Measurements from ENCODE around the gene AUTS2. TPM values are rescaled to one million over a fixed set of nuclear protein-coding genes. Genes with fewer than 3 reads are reported as not detected.

AUTS2 gene
- total and polyA plus RNA-seq, 10 of the 15 experiments (the other 5 are each of a cell fraction or from before 2014, with no cell fraction given): 6.4 to 55.6 (median 21.6) TPM

DNA sequence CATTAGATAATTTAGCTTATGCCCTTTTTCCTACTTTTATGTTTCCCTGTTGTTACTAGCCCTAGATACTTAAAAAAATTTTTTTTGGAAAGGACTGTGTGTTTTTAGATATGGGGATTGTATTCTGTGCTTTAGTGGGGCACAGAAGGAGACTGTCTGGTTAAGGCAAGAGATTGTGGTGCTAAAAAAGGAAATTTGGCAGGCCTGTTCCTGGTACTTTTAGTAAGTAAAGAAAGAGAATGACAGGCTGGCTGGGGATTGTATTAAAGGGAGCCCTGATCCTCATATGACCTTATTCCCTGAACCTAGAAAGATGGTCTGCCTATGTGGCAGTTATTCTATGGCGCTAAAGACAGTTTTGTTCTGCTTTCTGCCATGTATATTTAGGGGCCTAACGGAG, 74.8 kb downstream of the AUTS2 start:
- no peak overlapping the region for H3K9ac ChIP-seq (ENCODE audit: control insufficient read depth, insufficient read depth, low read length)
- no peak overlapping the region for H2AFZ ChIP-seq (ENCODE audit: control insufficient read depth, low read depth, low read length)
- TF ChIP-seq, protein P1, sequence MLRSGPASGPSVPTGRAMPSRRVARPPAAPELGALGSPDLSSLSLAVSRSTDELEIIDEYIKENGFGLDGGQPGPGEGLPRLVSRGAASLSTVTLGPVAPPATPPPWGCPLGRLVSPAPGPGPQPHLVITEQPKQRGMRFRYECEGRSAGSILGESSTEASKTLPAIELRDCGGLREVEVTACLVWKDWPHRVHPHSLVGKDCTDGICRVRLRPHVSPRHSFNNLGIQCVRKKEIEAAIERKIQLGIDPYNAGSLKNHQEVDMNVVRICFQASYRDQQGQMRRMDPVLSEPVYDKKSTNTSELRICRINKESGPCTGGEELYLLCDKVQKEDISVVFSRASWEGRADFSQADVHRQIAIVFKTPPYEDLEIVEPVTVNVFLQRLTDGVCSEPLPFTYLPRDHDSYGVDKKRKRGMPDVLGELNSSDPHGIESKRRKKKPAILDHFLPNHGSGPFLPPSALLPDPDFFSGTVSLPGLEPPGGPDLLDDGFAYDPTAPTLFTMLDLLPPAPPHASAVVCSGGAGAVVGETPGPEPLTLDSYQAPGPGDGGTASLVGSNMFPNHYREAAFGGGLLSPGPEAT (IDR thresholded peaks at IDR 0.05; ENCODE audit: low read depth): no peak
- TF ChIP-seq BMI1 (IDR thresholded peaks at IDR 0.05; ENCODE audit: borderline replicate concordance) (no peak), NFXL1 (IDR thresholded peaks at IDR 0.05; ENCODE audit: borderline replicate concordance) (no peak)
- TF ChIP-seq, protein P2, sequence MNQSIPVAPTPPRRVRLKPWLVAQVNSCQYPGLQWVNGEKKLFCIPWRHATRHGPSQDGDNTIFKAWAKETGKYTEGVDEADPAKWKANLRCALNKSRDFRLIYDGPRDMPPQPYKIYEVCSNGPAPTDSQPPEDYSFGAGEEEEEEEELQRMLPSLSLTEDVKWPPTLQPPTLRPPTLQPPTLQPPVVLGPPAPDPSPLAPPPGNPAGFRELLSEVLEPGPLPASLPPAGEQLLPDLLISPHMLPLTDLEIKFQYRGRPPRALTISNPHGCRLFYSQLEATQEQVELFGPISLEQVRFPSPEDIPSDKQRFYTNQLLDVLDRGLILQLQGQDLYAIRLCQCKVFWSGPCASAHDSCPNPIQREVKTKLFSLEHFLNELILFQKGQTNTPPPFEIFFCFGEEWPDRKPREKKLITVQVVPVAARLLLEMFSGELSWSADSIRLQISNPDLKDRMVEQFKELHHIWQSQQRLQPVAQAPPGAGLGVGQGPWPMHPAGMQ (IDR thresholded peaks at IDR 0.05; ENCODE audit: borderline replicate concordance): no peak
- TF ChIP-seq, protein P3, sequence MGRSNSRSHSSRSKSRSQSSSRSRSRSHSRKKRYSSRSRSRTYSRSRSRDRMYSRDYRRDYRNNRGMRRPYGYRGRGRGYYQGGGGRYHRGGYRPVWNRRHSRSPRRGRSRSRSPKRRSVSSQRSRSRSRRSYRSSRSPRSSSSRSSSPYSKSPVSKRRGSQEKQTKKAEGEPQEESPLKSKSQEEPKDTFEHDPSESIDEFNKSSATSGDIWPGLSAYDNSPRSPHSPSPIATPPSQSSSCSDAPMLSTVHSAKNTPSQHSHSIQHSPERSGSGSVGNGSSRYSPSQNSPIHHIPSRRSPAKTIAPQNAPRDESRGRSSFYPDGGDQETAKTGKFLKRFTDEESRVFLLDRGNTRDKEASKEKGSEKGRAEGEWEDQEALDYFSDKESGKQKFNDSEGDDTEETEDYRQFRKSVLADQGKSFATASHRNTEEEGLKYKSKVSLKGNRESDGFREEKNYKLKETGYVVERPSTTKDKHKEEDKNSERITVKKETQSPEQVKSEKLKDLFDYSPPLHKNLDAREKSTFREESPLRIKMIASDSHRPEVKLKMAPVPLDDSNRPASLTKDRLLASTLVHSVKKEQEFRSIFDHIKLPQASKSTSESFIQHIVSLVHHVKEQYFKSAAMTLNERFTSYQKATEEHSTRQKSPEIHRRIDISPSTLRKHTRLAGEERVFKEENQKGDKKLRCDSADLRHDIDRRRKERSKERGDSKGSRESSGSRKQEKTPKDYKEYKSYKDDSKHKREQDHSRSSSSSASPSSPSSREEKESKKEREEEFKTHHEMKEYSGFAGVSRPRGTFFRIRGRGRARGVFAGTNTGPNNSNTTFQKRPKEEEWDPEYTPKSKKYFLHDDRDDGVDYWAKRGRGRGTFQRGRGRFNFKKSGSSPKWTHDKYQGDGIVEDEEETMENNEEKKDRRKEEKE (IDR thresholded peaks at IDR 0.05): no peak
- BruUV-seq (replicated peaks): no TSS peak
- in situ Hi-C loops (cut with MboI) (no loop called here), intact Hi-C loops (cut with micrococcal nuclease; ENCODE audit: unreplicated experiment) (loop anchor here (10.0 kb wide), 1 partner anchor 1022 kb away; no protein-coding TSS in a partner anchor)
- peaks cover 47% of the 10 kb centered on the region for H3K4me1 ChIP-seq (ENCODE audit: control insufficient read depth, insufficient read depth, low read length)
- H3K4me3 ChIP-seq: no peak overlapping the region
- DNase-seq (ENCODE audit: low read depth, low spot score) (no peak), FAIRE-seq (no peak), ATAC-seq (no peak)
- RAD21 ChIA-PET (ENCODE audit: unreplicated experiment): interaction anchor here (0.8 to 1.4 kb wide), 4 partner anchors 9 to 20 kb away, joined by 3 to 5 read pairs (median 4); no protein-coding TSS in a partner anchor
- no peak overlapping the region for H3K4me2 ChIP-seq (ENCODE audit: control insufficient read depth, insufficient read depth)
- peaks cover 13% of the 10 kb centered on the region for H3K79me2 ChIP-seq (ENCODE audit: control insufficient read depth, insufficient read depth, low read length)
- CTCF ChIA-PET: interaction anchor here (0.7 kb wide), 1 partner anchor 10 kb away, joined by 3 read pairs; no protein-coding TSS in a partner anchor
- SMC1A ChIA-PET (ENCODE audit: uncharacterized antibody, unreplicated experiment): interaction anchor here (0.8 to 2.2 kb wide), 8 partner anchors 11 to 73 kb away, joined by 3 to 10 read pairs (median 4); no protein-coding TSS in a partner anchor
- H3K9me3 ChIP-seq (replicated peaks; ENCODE audit: control insufficient read depth, insufficient read depth, low read length): no peaks in the 10 kb centered on the region
- H3K27me3 ChIP-seq (replicated peaks in 1 of 2; ENCODE audit: control insufficient read depth in 2 of 2, insufficient read depth in 2 of 2, low read length in 1 of 2): no peaks in the 10 kb centered on the region
- no peak overlapping the region for H3K27ac ChIP-seq (ENCODE audit: control insufficient read depth, insufficient read depth)
- WGBS (ENCODE audit: insufficient coverage, insufficient replicate concordance, low lambda C conversion rate, missing lambda C conversion rate): 96% methylated on average over 2 of the region's 2 CpGs
- H3K36me3 ChIP-seq (ENCODE audit: control insufficient read depth in 2 of 2, insufficient read depth in 2 of 2, low read length in 1 of 2): no peaks in the 10 kb centered on the region; a peak in 1 of 4 replicates
- no peaks in the 10 kb centered on the region for H4K20me1 ChIP-seq (ENCODE audit: control insufficient read depth, insufficient read depth)
- POLR2A ChIA-PET: interaction anchor here (1.0 to 1.1 kb wide), 2 partner anchors 9 to 10 kb away, joined by 3 read pairs; no protein-coding TSS in a partner anchor

All from GM12878 (cell line).